AG04450 (cell line): ENCODE measurements around the gene HOXA7. TPM values are rescaled to one million over a fixed set of nuclear protein-coding genes. Genes with fewer than 3 reads are reported as not detected.
A peak's percentile ranks its signal among the peaks of the same experiment; 100 is the strongest.

Experiments
- CTCF ChIA-PET: fragments of 300-600, 350-600 bp; formaldehyde crosslinking; extraction: SDS; loops from one replicate; lab custom pipeline; 2022; ENCODE audit warnings: antibody characterized with exemption, inconsistent platforms; lab: Charles Lee
- POLR2A ChIA-PET: fragments of 350-600 bp; formaldehyde crosslinking; extraction: SDS; loops from one replicate; lab custom pipeline; 2021; ENCODE audit warnings: antibody characterized with exemption, inconsistent platforms; lab: Yijun Ruan, JAX
- DNase-seq: peaks from one replicate; pipeline ENCODE4 v3.0.0-alpha.2; 2011; ENCODE audit warnings: low read depth, low spot score
- H3K27ac ChIP-seq: one replicate; pipeline ENCODE4 v1.5.1; 2012; ENCODE audit warnings: low read depth, low read length, control low read depth
- H3K27me3 ChIP-seq: one replicate; pipeline ENCODE4 v1.6.0; 2012; ENCODE audit warnings: low read length; ENCODE audit not compliant: control insufficient read depth, insufficient read depth
- H3K4me3 ChIP-seq: 2 replicates; pipeline ENCODE4 v1.5.1; 2011; ENCODE audit warnings: mild to moderate bottlenecking, low read depth, low read length, control low read depth
- H3K9me3 ChIP-seq: 2 replicates; pipeline ENCODE4 v1.5.1; 2012; ENCODE audit warnings: low read length; ENCODE audit not compliant: control insufficient read depth, insufficient read depth
- CTCF ChIP-seq: IDR thresholded peaks from 2 replicates; pipeline ENCODE4 v1.5.1; 2011; ENCODE audit warnings: low read depth, low read length, control low read depth, inconsistent platforms
- polyA plus RNA-seq: library from polyadenylated mRNA; depleted of rRNA; stranded (reverse); fragments of >200 nt; gene quantifications from 2 replicates; pipeline ENCODE4 v1.2.3, GENCODE V29; 2011

The HOXA7 gene
- polyA plus RNA-seq, 1 experiment: 5.3 TPM

GRCh38 chr7:27145165-27145913, 11.1 kb downstream of the HOXA7 start:
- H3K27ac ChIP-seq: peak overlapping the region; percentile 93
- TF ChIP-seq CTCF: no peak
- no peaks in the 10 kb centered on the region; the same call in 1 of the 2 replicates for H3K9me3 ChIP-seq
- ChIA-PET CTCF (interaction anchor here (0.6 to 7.8 kb wide), 16 partner anchors 8 to 1291 kb away, joined by 3 to 93 read pairs (median 10); partner anchors contain the start of gene HOXA3), POLR2A (interaction anchor here (0.6 to 3.3 kb wide), 6 partner anchors 10 to 946 kb away, joined by 3 to 21 read pairs (median 4); partner anchors contain the start of gene HOXA7)
- H3K27me3 ChIP-seq: no peaks in the 10 kb centered on the region
- no peak for DNase-seq
- H3K4me3 ChIP-seq: peak overlapping the region; percentile 58

- H3K9me3 ChIP-seq: no peaks in the 10 kb centered on the region; the same call in 1 of the 2 replicates
- TF ChIP-seq CTCF: no peak
- ChIA-PET POLR2A (interaction anchor here (0.7 to 3.3 kb wide), 6 partner anchors 8 to 945 kb away, joined by 3 to 21 read pairs (median 6); partner anchors contain the start of gene HOXA3), CTCF (interaction anchor here (1.3 to 7.8 kb wide), 16 partner anchors 9 to 775 kb away, joined by 5 to 93 read pairs (median 12); partner anchors contain the start of gene HOXA3)
- DNase-seq: no peak
- H3K4me3 ChIP-seq: peak overlapping the region; percentile 58
- H3K27me3 ChIP-seq: no peaks in the 10 kb centered on the region
- peak overlapping the region; percentile 93 for H3K27ac ChIP-seq
Observed at GRCh38 chr7:27144781-27145164, 11.7 kb downstream of the HOXA7 start.

GRCh38 chr7:27143950-27144780, 12.3 kb downstream of the HOXA7 start:
- Histone ChIP-seq H3K27me3 (no peaks in the 10 kb centered on the region), H3K4me3 (peak overlapping the region; percentile 58), H3K9me3 (no peaks in the 10 kb centered on the region; the same call in 1 of the 2 replicates), H3K27ac (peak overlapping the region; percentile 93)
- no peak for DNase-seq
- POLR2A ChIA-PET: interaction anchor here (0.5 to 3.3 kb wide), 24 partner anchors 8 to 1282 kb away, joined by 3 to 21 read pairs (median 4); partner anchors contain the start of genes CBX3, HNRNPA2B1, HOXA3 and HOXA4
- CTCF ChIA-PET: interaction anchor here (0.6 to 7.8 kb wide), 33 partner anchors 9 to 951 kb away, joined by 3 to 93 read pairs (median 7); partner anchors contain the start of genes HOXA3, HOXA4 and HOXA7
- TF ChIP-seq CTCF: no peak; the same call in 1 of the 2 replicates

- no peaks in the 10 kb centered on the region; the same call in 1 of the 2 replicates for H3K9me3 ChIP-seq
- TF ChIP-seq CTCF: peak; percentile 84; the same call in 1 of the 2 replicates
- ChIA-PET CTCF (interaction anchor here (0.5 to 7.8 kb wide), 39 partner anchors 9 to 1283 kb away, joined by 3 to 93 read pairs (median 6); partner anchors contain the start of genes HOXA3, HOXA4 and HOXA7), POLR2A (interaction anchor here (0.5 to 4.1 kb wide), 23 partner anchors 9 to 1281 kb away, joined by 3 to 23 read pairs (median 4); partner anchors contain the start of genes CBX3, HNRNPA2B1, HOXA3 and HOXA4)
- H3K27me3 ChIP-seq: no peaks in the 10 kb centered on the region
- H3K27ac ChIP-seq: peak within 1 kb of the TSS; percentile 93
- peak within 1 kb of the TSS; percentile 94 for H3K4me3 ChIP-seq
- peak; percentile 100 for DNase-seq
Observed at GRCh38 chr7:27143023-27143949, 13.2 kb downstream of the HOXA7 start, which contains the start of gene HOXA5. HOXA5 (minus strand) TSS chr7:27143681; CDS start chr7:27143607, 74 bp downstream.
